VCaP (cell line): Measurements from ENCODE around the gene TMEM208.

ENCODE experiments used
- H3K27ac ChIP-seq: fragments of 450-650 bp; 2 replicates; pipeline ENCODE4 v1.5.1; 2017
- CTCF ChIP-seq: fragments of 450-650 bp; conservative IDR thresholded peaks from 2 replicates; pipeline ENCODE4 v1.5.1; 2017; ENCODE audit warnings: mild to moderate bottlenecking, moderate library complexity

Gene TMEM208

GRCh38 chr16:67213197-67214019 is 13.5 kb upstream of the TMEM208 start:
- no peak for TF ChIP-seq CTCF
- H3K27ac ChIP-seq: no peak overlapping the region

- TF ChIP-seq CTCF: no peak
- no peak overlapping the region for H3K27ac ChIP-seq
These were observed 11.2 kb upstream of the TMEM208 start for GRCh38 chr16:67215706-67216105.

GRCh38 chr16:67216612-67217490 is 10.1 kb upstream of the TMEM208 start:
- TF ChIP-seq CTCF: no peak
- no peak overlapping the region for H3K27ac ChIP-seq

- no peak for TF ChIP-seq CTCF
- H3K27ac ChIP-seq: peak overlapping the region; percentile 65
These were observed 2.9 kb upstream of the TMEM208 start for GRCh38 chr16:67223992-67224391.

- peak overlapping the region; percentile 66; the same call in 1 of the 2 replicates for H3K27ac ChIP-seq
- TF ChIP-seq CTCF: no peak
These were observed 581 bp upstream of the TMEM208 start for GRCh38 chr16:67226295-67226803.

- H3K27ac ChIP-seq: peak overlapping the region; percentile 66; the same call in 1 of the 2 replicates
- TF ChIP-seq CTCF: no peak
These were observed 614 bp downstream of the TMEM208 start for GRCh38 chr16:67227567-67227921.
